Measurements from ENCODE around the gene HOXC11.
A peak's percentile ranks its signal among the peaks of the same experiment; 100 is the strongest.

Gene HOXC11

DNA sequence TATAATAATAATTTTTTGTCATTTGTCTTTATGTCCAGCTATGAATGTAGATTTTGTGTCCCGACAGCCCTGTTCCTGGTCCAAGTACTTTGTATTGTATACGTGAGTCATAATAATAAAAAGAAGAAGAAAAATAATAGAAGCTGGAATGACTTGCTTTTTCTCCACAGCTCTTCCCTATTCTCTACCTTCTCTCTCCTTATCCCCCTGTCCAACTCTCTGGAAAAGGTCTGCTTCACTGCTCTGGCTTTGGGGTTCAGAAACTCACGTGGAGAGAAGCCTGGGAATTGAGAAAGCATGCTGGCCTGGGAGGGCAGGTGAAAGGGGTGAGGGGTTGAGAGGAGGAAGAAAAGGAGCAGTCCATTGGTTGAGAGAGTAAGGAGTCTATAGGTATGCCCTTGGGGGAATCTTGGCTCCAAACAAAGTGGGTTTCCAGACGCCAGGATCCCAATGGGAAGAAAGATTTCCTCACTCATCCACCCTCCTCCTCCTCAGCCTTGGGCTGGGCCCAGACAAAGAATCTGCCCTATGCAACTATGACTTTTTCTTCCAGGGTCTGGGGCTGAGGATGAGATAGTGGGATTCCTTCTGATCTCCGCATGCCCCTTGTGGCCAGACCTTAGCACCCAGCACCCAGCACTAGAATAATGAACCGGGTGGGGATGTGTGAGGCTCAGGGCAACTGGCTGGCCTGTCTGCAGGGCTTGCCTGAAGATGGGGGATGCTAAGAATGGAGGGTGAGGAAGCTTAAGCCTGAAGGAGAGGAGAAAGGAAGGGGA lies 39.9 kb downstream of the HOXC11 start:
- DNase-seq, result no peak

DNA sequence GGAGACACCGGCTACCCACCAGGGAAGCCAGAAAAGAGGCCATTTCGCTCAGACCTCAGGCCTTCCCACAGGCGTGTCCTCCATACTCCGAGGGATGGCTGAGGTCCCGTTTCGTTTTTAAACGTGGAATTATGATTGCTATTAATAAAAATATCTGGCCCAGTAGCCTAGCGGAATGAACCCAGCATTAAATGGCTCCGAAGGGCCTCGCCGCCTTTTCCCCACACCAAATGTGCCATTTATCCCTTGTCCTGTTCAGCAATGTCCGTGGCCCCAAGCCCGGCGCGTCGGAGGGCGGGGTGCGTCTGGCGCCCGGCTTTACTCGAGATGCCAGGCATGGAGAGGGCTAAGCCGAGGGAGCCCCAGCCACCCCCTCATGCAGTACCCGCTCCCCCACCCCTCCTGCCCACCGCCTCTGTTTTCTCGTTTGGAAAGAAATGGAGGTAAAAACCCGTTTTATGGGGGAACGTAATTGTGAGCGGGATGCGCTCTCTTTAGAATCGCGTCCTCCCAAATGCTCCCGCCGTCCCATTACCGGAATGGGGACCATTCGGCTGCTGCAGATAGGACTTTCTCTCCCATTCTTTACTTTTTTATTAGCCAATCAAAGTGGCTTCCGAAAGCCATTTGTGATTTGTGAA lies 41.6 kb downstream of the HOXC11 start:
- no peak for DNase-seq

DNA sequence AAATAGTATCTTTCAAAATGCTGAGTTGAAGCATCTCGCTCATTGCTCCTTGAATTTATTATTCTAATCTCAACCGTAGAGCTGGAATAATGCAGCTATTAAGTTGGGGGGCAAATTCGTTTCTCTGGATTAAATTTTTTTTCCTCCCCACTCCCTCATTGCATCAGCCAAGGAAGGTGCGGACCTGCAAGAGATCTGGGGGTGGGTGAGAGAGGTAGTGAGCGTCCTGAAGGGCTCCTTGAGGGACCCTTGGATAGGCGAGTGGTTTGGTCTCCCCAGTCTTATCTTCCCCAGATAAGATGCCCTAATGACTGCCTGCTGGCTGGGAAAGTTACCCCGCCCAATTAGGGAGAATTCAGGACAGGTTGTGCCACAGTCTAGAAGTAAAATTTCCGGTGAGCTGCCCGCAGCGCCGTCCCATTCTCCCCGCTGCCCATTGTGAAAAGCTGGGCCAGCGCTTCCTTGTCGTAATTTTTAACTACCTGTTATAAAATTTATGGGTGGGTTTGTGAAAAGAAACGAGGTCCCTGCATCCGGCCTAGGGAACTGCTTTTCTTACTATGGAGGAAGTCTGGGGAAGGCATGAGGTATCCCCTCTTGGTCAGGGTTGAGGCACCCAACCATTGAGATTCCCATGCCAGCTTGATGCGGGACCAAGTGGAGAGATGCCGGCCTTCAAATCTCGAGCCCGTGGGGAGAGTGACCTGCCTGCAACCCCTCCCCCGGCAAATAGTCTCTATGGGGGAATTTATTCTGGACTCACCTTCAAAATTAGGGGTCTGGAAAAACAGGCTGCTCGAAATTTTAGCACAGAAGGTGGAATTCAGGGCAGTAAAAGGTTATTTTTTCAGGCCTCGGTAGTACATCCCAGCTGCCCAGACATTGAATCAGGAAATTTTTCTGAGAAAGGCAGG lies 42.3 kb downstream of the HOXC11 start:
- DNase-seq, result no peak

DNA sequence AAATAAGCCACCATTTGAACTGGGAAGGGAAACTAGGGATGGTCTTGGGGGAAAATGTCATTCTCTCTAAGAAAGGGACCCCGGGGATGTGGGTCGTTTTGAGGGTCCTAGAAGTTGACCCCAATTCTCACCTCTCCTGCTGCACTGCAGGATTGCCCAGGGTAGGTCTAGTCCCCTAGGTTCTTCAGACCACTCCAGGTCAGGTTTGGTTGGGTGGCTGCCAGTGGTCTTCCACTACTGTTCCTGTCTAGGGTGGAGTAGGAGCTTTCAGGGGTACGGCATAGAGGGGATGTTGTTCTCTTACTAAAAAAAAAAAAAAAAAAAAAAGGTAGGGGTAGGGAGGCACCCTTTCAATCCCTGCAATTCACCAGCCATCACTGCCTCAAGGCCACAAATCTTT lies 43.1 kb downstream of the HOXC11 start:
- no peak for DNase-seq

DNA sequence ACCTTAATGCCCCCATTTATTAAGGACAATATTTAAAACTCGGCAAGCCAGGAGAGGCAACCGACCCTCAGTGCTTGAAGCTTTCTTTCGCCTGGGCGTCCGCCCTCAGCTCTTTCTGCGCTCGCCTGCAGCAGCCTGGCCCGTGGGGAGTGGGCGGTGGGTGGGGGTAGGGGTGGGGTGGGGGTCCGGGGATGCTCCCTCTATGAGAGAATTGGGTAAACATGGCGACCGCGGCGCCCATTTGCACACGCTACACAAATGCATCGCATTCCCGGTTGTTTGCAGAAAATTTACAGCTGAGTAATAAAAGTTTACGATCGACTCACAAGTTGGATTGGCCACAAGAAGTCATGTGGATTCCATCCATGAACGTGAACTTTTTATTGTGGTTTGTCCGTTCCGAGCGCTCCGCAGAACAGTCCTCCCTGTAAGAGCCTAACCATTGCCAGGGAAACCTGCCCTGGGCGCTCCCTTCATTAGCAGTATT lies 43.6 kb downstream of the HOXC11 start:
- no peak for DNase-seq

DNA sequence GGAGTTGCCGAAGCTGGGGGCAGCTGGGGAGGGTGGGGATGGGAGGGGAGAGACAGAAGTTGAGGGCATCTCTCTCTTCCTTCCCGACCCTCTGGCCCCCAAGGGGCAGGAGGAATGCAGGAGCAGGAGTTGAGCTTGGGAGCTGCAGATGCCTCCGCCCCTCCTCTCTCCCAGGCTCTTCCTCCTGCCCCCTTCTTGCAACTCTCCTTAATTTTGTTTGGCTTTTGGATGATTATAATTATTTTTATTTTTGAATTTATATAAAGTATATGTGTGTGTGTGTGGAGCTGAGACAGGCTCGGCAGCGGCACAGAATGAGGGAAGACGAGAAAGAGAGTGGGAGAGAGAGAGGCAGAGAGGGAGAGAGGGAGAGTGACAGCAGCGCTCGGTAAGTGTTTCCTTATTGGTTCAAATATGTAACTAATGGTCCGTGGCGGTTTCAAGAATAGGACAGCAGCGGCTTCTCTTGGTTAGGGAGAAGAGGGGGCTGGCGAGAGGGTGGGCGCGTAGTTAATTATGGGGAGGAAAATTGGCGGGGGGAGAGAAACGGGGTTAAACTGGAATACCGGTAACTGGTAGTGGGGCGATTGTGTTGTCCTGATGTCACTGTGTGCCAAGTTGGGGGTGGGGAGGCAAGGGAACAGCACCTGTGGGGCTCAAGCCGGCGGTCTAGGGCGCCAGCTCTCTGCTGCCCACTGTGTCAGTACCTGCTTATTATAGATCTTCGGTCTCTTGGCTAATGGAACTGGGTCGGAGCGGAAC lies 44.3 kb downstream of the HOXC11 start:
- DNase-seq, result no peak

DNA sequence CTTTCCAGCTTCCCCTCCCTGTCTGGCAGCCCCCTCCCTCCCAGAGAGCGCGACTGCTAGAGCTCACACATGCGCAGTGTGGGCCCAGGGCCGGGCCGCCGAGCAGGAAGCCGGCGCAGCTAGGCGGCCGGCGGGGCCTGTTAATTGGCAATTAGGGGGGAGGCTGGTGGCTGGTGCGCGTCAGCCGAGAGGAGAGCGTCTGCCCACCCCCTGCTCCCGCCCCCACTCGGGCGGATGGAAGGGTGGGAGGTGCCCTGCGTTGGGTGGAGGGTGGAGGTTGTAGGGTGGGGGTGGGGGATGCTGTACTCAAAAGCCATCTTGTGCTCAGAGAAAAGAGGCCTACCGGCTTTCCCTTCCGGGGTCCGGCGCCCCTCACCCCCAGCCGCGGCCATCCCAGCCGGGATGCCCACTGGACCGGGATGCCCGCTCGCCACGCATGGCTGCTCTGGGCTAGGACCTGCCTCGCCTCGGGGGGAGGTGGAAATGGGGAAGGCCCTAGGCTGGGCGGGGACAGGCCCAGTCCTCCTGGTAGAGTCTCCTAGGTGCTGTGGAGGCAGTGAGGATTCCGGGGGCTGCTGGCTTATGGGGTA lies 45.0 kb downstream of the HOXC11 start:
- DNase-seq, result peak; percentile 77

DNA sequence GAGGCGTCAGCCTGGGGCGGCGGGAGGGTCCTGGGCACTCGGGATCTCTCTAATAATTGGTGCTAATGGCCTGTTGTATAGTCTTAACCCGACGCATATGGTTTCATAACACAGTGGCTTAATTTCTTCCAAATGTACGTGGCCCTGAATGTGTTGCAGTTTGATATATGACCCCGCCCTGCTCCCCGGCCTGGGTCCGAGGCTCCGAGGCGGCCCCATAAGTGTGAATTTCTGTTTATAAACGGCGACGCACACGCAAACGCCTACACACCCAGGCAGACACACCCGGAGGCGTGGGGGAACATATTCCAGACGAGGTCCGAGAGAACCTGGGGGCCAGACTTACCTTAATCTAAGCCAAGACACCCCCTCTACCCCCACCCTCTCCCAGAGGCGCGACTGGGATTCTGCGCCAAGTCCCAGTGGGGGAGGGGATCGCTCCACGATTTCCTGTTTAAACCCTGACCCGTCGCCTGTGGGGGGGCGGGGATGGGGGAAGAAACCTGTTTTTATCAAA lies 45.6 kb downstream of the HOXC11 start:
- DNase-seq, result no peak

DNA sequence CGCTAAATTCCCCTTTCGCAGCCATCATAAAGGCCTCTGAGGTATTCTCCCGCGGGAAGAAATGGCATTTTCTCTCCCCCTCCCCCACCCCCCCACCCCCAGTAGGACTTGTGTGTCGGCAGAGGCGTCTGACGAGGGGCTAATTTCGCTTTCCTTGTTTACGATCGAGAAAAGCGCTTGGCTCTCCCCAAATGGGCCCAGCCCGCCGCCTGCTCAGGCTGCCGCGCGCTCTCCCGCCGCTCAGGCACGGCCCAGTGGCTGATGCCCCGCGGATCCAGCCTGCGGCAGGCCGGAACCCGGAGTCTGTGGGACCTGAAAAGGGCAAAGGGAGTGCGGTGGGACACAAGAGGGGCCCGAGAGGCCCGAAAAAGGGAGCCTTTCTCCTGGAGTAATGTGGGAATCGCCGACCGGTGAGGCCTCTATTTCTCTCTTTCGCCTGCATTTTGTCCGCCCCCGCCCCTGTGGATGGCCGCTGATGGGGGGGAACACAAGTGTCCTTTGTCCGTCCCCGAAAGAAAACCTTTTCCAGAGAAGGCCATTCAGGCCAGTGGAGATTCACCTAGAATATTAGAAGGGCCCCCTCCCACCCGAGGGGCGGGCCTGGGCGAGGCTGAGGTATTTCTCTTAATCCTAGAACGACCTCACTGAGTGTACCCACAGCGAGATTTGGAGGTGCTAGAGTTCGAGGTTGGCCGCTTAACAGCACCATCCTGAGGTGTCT lies 46.3 kb downstream of the HOXC11 start:
- no peak for DNase-seq

DNA sequence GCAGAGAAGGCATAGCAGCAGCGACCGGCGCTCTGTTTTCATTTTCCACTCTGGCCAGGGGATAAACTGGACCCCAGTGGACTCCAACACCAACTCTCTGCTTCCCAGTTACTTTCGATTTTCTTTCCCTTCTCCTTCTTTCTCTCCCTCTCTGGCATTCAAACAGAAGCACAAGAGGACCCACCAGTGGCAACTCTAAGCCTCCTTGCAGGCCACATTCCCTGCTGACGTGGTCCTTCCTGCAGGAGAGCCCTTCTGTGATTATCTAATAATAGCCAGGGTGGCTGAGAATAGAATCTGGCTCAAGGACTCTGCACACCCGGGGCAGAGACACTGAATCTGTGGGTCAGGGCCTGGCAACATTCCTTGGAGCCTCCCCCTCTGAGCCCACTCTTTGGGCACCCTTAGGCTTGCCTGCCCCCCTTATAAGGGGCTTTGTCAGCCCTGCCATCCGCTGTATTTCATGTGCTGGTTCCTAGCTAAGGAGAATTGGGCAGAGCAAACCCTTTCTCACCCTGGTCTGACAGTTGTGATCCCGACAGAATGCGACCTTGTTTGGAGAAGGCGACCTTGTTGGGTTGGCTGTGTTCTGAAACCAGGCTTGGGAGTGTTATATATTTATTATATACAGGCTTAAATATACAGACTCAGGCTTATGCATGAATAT lies 47.1 kb downstream of the HOXC11 start:
- no peak for DNase-seq

DNA sequence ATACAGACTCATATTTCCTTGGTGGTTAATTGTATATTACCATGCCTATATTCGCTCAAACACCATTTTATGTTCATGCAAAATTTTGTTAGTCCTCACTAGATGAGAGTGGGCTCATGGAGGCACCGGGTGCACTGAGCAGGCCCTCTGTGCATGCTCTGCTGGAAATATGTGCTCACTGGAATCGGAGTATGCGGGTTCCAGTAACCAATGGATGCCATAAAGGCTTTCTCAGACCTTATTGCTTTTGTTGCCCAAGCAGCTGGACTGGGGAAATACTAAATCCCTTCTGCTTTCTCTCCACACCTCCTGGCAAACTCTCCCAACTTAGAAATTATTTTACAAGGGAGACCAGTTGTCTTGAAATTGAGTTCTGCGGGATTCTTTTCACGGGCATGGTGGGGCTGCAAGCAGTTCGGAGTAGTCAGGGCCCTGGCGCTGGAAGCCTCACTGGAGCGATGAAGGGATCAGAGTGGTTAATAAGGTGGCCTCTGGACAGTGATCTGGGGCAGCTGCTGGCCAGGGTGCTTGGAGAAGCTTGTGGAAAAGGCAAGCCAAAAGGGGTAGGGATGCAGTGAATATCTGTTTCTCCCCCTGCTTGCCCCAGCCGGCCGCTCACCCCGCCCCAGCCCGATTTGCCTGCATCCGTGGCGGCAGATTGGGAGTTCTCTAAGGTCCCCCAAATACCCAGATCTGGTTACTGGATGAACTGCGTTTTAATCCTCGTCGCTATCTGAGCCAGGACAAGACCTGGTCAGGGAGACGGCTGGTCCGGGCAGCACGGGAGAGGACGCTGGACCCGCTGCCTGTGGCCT lies 47.9 kb downstream of the HOXC11 start:
- no peak for DNase-seq

DNA sequence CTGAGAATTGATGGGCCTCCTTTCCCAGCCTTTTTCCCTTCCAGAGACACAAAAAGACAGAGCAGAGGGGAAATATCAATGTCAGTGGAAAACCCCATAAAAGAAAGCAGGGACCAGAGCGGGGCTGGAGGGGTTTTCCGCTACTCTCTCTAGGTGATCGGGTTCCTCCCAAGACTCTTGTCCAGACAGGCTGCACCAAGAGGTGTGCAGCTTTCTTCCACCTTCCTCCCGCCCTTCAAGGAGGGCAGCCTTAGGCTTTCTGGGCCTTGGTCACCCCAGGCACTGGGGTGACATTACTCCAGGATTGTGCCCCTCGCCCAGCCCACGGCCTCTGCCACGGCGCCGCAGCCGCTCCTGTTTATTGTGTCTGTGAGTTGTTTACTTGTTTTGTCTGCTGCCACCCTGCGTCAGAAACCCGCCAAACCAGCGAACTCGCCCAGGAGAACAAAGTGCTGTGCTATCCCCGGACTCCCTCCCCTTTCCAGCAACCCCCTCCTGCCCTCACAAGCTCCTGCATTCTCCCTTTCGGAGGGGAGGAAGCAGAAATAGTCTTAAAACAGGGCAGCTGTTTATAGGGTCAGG lies 48.6 kb downstream of the HOXC11 start:
- no peak for DNase-seq

DNA sequence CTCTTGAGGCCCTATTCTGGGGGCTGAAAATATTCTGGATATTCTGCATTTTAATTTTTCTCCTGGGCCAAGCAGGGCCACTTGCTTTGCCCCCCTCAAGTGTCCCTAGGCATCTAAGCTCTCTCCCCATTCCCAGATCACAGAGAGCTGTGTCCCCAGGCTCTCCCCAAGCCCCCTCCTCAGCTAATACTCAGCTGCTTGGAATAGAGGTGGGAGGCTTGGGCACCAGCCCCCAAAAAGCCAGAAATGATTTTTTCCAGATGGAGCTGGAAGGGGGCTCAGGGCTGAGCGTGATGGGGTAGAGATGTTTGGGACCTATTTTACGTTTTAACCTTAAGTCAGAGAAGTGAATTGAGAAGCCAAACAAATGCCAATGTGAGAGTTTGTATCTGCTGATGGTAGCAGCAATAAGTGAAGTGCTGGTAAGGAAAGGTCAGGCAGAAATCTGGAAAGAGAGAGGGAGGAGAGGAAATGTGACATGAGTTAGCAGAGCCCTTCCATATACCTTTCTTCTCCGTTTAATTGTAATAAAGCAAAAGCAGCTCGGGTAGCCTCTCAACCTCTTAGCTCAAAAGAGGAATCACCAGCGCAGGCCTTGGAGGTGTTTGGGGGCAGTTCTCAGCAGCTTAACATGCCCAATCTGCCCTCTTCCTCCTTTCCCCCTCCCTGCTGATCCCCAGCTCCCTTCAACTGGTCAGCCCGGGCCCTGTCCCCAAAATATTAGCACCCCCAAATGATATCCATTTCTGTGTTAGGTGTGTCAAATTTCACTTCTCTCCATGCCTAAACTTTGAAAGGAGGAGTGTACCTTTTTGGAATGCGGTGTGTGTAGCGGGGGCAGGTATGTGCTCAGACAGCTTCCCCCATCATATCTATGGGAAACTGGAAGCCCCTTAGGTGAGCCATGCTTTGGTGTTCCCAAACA lies 50.3 kb downstream of the HOXC11 start:
- DNase-seq, result no peak

DNA sequence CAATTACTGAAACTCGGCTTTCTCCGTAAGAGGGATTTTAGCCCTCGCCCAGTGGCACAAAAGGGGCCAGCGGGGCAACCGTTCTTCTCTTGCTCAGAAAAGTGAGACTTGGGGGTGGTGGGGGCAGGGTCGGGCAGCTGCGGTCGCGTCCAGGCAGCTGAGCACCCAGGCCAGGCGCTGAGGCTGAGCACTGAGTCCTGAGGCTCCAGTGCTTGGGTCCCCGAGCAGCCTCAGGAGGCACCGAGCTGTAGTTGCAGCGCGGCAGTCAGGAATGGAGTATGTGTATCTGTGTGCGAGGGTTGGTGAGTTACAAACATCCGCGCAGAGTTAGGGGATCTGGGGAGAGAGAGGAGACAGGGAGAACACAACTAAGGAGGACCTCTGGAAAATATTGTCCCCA lies 51.2 kb downstream of the HOXC11 start:
- no peak for DNase-seq

DNA sequence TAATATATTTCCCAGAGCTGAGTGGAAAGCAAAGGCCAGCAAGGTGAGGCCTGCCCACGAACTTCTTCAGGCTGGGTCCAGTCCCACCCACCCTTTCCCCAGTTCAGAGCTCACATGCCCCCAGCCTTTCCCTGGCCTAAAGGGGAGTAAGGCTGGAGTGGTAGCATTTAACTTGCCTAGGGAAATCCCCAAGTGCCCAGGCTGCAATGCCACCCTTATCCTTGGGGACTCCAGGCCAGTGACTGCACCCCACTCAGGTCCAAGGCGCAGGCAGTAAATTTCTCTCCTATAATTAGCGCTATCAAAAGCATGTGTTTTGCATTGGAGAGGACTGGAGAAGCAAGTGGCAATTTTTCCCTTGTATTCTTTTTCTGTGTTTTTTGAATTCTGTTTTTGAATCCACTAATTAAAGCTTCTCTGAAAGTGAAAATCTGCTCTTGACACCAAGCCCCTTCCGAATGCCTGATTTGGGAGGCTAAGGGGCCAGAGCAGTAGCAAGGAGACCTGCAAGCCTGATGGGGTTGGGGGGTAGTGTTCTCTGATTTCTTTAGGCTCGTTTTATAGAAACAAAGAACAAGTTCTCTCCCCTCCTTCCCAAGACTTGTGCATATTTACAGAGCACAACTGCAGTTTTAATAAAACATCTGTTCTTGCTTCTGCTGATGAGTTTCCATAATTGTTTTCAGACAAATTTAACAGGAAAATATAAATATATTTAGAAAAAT lies 51.8 kb downstream of the HOXC11 start:
- no peak for DNase-seq

DNA sequence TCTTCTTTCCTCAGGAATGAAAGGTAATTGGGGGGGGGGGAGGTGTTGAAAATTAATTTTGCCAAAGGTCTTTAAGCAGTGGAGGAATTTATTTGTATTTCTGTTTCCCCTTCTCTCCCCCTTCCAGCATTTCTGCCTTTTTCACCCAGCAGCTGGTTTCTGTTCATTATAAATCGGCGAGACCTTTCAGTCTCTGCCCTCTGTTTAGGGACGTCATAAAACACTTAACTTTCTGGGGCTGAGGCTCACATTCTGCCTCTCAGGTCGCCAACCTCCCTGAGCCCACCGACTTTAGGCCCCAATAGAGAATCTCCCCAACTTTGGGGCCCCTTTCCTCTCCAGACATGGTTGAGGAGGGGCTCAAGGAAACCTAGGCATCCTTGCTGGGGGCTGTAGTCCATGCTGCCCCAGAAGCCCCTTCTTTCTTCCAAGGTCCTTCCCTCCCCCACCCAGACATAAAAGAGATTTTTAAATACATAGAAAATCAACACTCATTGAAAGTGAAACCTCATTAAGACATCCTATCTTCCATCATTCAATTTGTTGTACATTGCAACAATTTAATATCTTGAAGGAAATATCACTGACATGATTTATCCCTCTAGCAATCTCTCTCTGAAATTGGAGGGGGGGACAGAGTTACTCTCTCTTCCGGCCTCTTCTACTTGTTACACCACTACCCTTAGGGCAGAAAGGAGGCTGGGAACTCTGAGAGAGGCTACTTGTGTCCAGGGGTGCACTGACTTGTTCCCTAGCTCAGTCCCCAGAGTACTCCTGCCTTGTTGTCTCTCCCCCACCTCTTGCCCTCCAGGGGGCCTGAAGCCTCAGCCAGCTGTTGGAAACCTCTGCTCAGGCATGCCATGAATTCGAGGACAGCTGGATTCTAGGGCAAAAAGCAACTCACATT lies 52.8 kb downstream of the HOXC11 start:
- DNase-seq, result no peak

All from CD4-positive, alpha-beta T cell treated with Interleukin-6 for 4 hours (primary cell).